GM18517 (cell line): Measurements from ENCODE around the gene ZSWIM3.

Experiments used
- ATAC-seq: cut with Tn5 transposase; IDR thresholded peaks from one replicate; pipeline ENCODE4 v1.9.1; 2021; ENCODE audit warnings: mild to moderate bottlenecking, moderate library complexity; ENCODE audit not compliant: unreplicated experiment

ZSWIM3 gene

DNA sequence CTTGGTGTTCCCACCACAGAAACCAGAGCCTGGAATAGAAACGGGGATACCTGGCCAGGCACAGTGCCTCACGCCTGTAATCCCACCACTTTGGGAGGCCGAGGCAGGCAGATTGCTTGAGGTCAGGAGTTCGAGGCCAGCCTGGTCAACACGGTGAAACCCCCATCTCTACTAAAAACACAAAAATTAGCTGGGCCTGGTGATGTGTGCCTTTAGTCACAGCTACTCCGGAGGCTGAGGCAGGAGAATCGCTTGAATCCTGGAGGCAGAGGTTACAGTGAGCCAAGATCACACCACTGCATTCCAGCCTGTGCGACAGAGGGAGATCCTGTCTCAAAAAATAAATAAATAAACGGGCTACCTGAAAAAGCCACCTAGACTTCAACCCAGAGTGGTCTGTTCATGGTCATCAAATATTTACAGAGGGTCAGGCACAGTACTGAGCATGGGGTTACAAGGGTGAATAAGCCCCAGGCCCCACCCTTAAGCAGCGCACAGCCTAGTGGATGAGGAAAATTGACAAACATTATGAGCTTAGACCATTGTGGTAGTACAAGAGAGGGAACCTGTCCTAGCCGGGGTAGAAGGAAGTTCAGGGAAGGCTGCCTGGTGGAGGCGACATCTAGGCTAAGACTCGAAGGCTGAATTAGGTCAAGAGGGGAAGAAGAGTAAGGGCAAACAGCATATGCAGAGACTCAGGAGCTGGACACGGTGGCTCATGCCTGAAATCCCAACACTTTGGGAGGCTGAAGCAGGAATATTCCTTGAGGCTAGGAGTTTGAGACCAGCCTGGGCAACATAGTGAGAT, 69.9 kb downstream of the ZSWIM3 start:
- ATAC-seq: no peak
